HepG2 (cell line): ENCODE results near the gene RNU6-1. TPM values are rescaled to one million over a fixed set of nuclear protein-coding genes. Genes with fewer than 3 reads are reported as not detected.
A peak's percentile ranks its signal among the peaks of the same experiment; 100 is the strongest.

ENCODE experiments used
- ATAC-seq: fragments of 200-7000 bp; cut with Tn5 transposase; 3 replicates; pipeline ENCODE4 v1.9.1; 2020; ENCODE audit warnings: mild to moderate bottlenecking, moderate library complexity
- BruUV-seq: library from RNA; stranded (reverse); fragments of 400-500 nt; replicated peaks from 2 replicates; lab custom pipeline; 2021; lab: Mats Ljungman, UMichigan
- CTCF ChIA-PET: fragments of 300-600 bp; formaldehyde crosslinking; extraction: SDS; loops from one replicate; lab custom pipeline; 2021; ENCODE audit warnings: low total read pairs, inconsistent platforms, low intra/inter-chr PET ratio; lab: Yijun Ruan, JAX
- POLR2A ChIA-PET: fragments of 350-600 bp; sonication (Branson Sonifier 250); formaldehyde crosslinking; loops from one replicate; lab custom pipeline; 2020; ENCODE audit warnings: antibody characterized with exemption, inconsistent platforms; lab: Yijun Ruan, JAX
- DNase-seq: peaks from one replicate; pipeline ENCODE4 v3.0.0-alpha.2; 2015; ENCODE audit warnings: low spot score
- FAIRE-seq: peaks from 3 replicates; lab custom pipeline; 2011; peaks lifted over from hg19 to GRCh38; lab: Jason Lieb, UNC
- H2AFZ ChIP-seq: one replicate; pipeline ENCODE4 v1.6.1; 2011; ENCODE audit warnings: low read length, inconsistent platforms
- H3K27ac ChIP-seq: fragments of 300-600 bp; 3 replicates; pipeline ENCODE4 v1.8.0; 2011; ENCODE audit warnings: mixed run types, mild to moderate bottlenecking, mixed read lengths, low read length, inconsistent platforms; ENCODE audit not compliant: insufficient read depth; ENCODE audit errors: extremely low read length
- H3K27me3 ChIP-seq, 2 experiments: fragments of 200-600 bp in 1 of 2; 2 replicates in 1 of 2; 3 replicates in 1 of 2; pipeline versions ENCODE4 v1.6.0 to v1.8.0; 2011; ENCODE audit warnings: low read length in 2 of 2, mild to moderate bottlenecking in 2 of 2, moderate library complexity in 2 of 2, inconsistent platforms in 1 of 2; ENCODE audit not compliant: insufficient read depth in 2 of 2, control insufficient read depth in 1 of 2
- H3K36me3 ChIP-seq, 2 experiments: fragments of 200-600 bp in 1 of 2; replicated peaks in 1 of 2; 2 replicates in 1 of 2; 3 replicates in 1 of 2; pipeline versions ENCODE4 v1.5.1 to v1.8.0; 2011; ENCODE audit warnings: low read length in 2 of 2, inconsistent platforms in 1 of 2; ENCODE audit not compliant: insufficient read depth in 2 of 2, control insufficient read depth in 1 of 2
- H3K4me1 ChIP-seq: 2 replicates; pipeline ENCODE4 v1.5.1; 2012; ENCODE audit warnings: low read length, inconsistent platforms; ENCODE audit not compliant: insufficient read depth
- H3K4me2 ChIP-seq: 2 replicates; pipeline ENCODE4 v1.6.0; 2011; ENCODE audit warnings: low read depth, low read length, inconsistent platforms
- H3K4me3 ChIP-seq, 3 experiments: fragments of 200-600 bp in 1 of 3; sonication (generic), shearing (Covaris generic) in 1 of 3; replicated peaks in 1 of 3; 2 replicates each; pipeline ENCODE4 v1.5.1; 2011 to 2016; ENCODE audit warnings: low read length in 3 of 3, inconsistent platforms in 2 of 3, low read depth in 2 of 3, mild to moderate bottlenecking in 2 of 3, control low read depth in 1 of 3, mixed read lengths in 1 of 3; ENCODE audit not compliant: insufficient read depth in 1 of 3
- H3K79me2 ChIP-seq: one replicate; pipeline ENCODE4 v1.6.1; 2011; ENCODE audit warnings: low read length, inconsistent platforms; ENCODE audit not compliant: insufficient read depth
- H3K9ac ChIP-seq: 2 replicates; pipeline ENCODE4 v1.6.0; 2011; ENCODE audit warnings: mild to moderate bottlenecking, low read depth, low read length, inconsistent platforms; ENCODE audit not compliant: insufficient read depth
- H3K9me3 ChIP-seq: 2 replicates; pipeline ENCODE4 v1.5.1; 2012; ENCODE audit warnings: mild to moderate bottlenecking, low read length
- H4K20me1 ChIP-seq: 2 replicates; pipeline ENCODE4 v1.6.0; 2011; ENCODE audit warnings: inconsistent platforms, mild to moderate bottlenecking, low read length, moderate library complexity; ENCODE audit not compliant: insufficient read depth
- HINFP ChIP-seq: sonication (generic); formaldehyde crosslinking; IDR thresholded peaks from 2 replicates; pipeline ENCODE4 v1.4.0; 2020; ENCODE audit warnings: low read depth, mild to moderate bottlenecking, missing genetic modification reagents
- KDM1A ChIP-seq: IDR thresholded peaks from 2 replicates; pipeline ENCODE4 v1.6.1; 2016; ENCODE audit warnings: missing compliant biosample characterization
- MLLT10 ChIP-seq: sonication (generic); formaldehyde crosslinking; IDR thresholded peaks from 2 replicates; pipeline ENCODE4 v1.4.0; 2020; ENCODE audit warnings: missing genetic modification reagents
- PHF8 ChIP-seq: sonication (generic); formaldehyde crosslinking; IDR thresholded peaks from 2 replicates; pipeline ENCODE4 v1.5.0; 2020; ENCODE audit warnings: missing genetic modification reagents
- SATB2 ChIP-seq: sonication (generic); formaldehyde crosslinking; IDR thresholded peaks from 2 replicates; pipeline ENCODE4 v1.5.0; 2020; ENCODE audit warnings: missing genetic modification reagents
- TBX2 ChIP-seq: sonication (generic); formaldehyde crosslinking; IDR thresholded peaks from 2 replicates; pipeline ENCODE4 v1.5.0; 2020; ENCODE audit warnings: missing genetic modification reagents, mild to moderate bottlenecking, borderline replicate concordance
- THYN1 ChIP-seq: sonication (generic); formaldehyde crosslinking; IDR thresholded peaks from 2 replicates; pipeline ENCODE4 v1.8.1; 2023; ENCODE audit warnings: low read depth, mild to moderate bottlenecking, moderate library complexity, missing genetic modification reagents, borderline replicate concordance
- UBTF ChIP-seq: sonication (generic); formaldehyde crosslinking; IDR thresholded peaks from 2 replicates; pipeline ENCODE4 v1.4.0; 2020; ENCODE audit warnings: mild to moderate bottlenecking, missing genetic modification reagents
- ZMYM4 ChIP-seq: sonication (generic); formaldehyde crosslinking; IDR thresholded peaks from 2 replicates; pipeline ENCODE4 v1.8.1; 2023; ENCODE audit warnings: mild to moderate bottlenecking, missing genetic modification reagents
- ZNF280D ChIP-seq: sonication (generic); formaldehyde crosslinking; IDR thresholded peaks from 2 replicates; pipeline ENCODE4 v1.5.1; 2020; ENCODE audit warnings: mild to moderate bottlenecking, missing genetic modification reagents
- ZNF510 ChIP-seq: sonication (generic); formaldehyde crosslinking; IDR thresholded peaks from 2 replicates; pipeline ENCODE4 v1.4.0; 2020; ENCODE audit warnings: low read depth, mild to moderate bottlenecking, missing genetic modification reagents
- ZNF547 ChIP-seq: sonication (generic); formaldehyde crosslinking; IDR thresholded peaks from 2 replicates; pipeline ENCODE4 v1.5.1; 2020; ENCODE audit warnings: mild to moderate bottlenecking, missing genetic modification reagents
- ZNF605 ChIP-seq: sonication (generic); formaldehyde crosslinking; IDR thresholded peaks from 2 replicates; pipeline ENCODE4 v1.8.0; 2022; ENCODE audit warnings: mild to moderate bottlenecking, missing genetic modification reagents
- WGBS: methylation state at CpG from one replicate; pipeline ENCODE4 v1.1.6; 2017; ENCODE audit warnings: low lambda C conversion rate; 5-methylcytosine and 5-hydroxymethylcytosine counted together
- in situ Hi-C: cut with HindIII; loops from 2 replicates; pipeline ENCODE4 v1.10.0; 2017; ENCODE audit warnings: low pct_unique_long_range_greater_than_20kb; ENCODE audit not compliant: extremely low pct_ligation_motif_present
- intact Hi-C: fragments of 100-400 bp; cut with micrococcal nuclease; formaldehyde crosslinking; loops from one replicate; pipeline ENCODE4 v1.10.0; 2022; ENCODE audit not compliant: unreplicated experiment
- polyA plus RNA-seq, 8 experiments: library from polyadenylated mRNA; depleted of rRNA in 3 of 8; stranded (reverse) in 7 of 8; unstranded in 1 of 8; fragments of >200 nt; fragmentation: Illumina TruSeq in 4 of 8; extraction: Trizol in 4 of 8; gene quantifications; 2 replicates each; pipeline versions ENCODE4 v1.2.1 to v1.2.3, GENCODE V29; 2011 to 2016; ENCODE audit warnings: low read depth in 4 of 8, missing spikeins in 1 of 8, mixed read lengths in 1 of 8; ENCODE audit not compliant: insufficient read depth in 1 of 8
- total RNA-seq, 5 experiments: library from RNA; depleted of rRNA; stranded (reverse); fragments of >200 nt; fragmentation: Illumina TruSeq; extraction: Trizol; gene quantifications; 2 replicates each; pipeline ENCODE4 v1.2.3, GENCODE V29; 2016; ENCODE audit warnings: low read depth in 1 of 5

The RNU6-1 gene
- total and polyA plus RNA-seq, 2 of the 13 experiments (the other 11 are each of a cell fraction or from before 2014, with no cell fraction given) = under 0.01 TPM; not detected in 1

GRCh38 chr15:67841513-67841762 lies 1.6 kb upstream of the RNU6-1 start:
- ChIA-PET POLR2A (interaction anchor here (0.7 to 1.4 kb wide), 7 partner anchors 10 to 436 kb away, joined by 3 to 6 read pairs (median 3); partner anchors contain the start of gene FEM1B), CTCF (no interaction called here)
- Histone ChIP-seq H3K4me3 (peak overlapping the region; percentile 73 to 98 (median 93)), H3K4me2 (peak overlapping the region; percentile 97), H3K27ac (peak overlapping the region; percentile 86), H3K79me2 (no peaks in the 10 kb centered on the region), H3K4me1 (peaks cover 74% of the 10 kb centered on the region), H3K9ac (peak overlapping the region; percentile 94; the same call in 1 of the 2 replicates), H4K20me1 (no peaks in the 10 kb centered on the region), H3K27me3 (peaks cover 0 to 4% of the 10 kb centered on the region in 2 experiments; a peak in 1 of 5 replicates), H2AFZ (no peak overlapping the region), H3K36me3 (no peaks in the 10 kb centered on the region), H3K9me3 (no peaks in the 10 kb centered on the region)
- BruUV-seq = no TSS peak
- FAIRE-seq (no peak), ATAC-seq (no peak), DNase-seq (no peak)
- TF ChIP-seq ZNF547 (no peak), KDM1A (CRISPR knock-in tag) (no peak), ZMYM4 (CRISPR knock-in tag) (0 out of 2 replicates have a peak, but pooled peaks have one; percentile 3), HINFP (CRISPR knock-in tag) (no peak), MLLT10 (CRISPR knock-in tag) (no peak), ZNF510 (CRISPR knock-in tag) (no peak), TBX2 (CRISPR knock-in tag) (no peak), ZNF605 (no peak), SATB2 (CRISPR knock-in tag) (no peak), PHF8 (CRISPR knock-in tag) (peak; percentile 4; the same call in 1 of the 2 replicates), ZNF280D (CRISPR knock-in tag) (no peak), THYN1 (CRISPR knock-in tag) (no peak), UBTF (CRISPR knock-in tag) (no peak)
- 27% methylated on average over 4 of the region's 4 CpGs for WGBS
- intact Hi-C loops (loop anchor here (2.0 to 5.0 kb wide), 2 partner anchors 211 to 313 kb away; partner anchors contain the start of gene PIAS1), in situ Hi-C loops (no loop called here)
